ENCODE measurements around the gene MKI67. TPM values are rescaled to one million over a fixed set of nuclear protein-coding genes. Genes with fewer than 3 reads are reported as not detected.

MKI67 gene
- total RNA-seq, 1 donor from 2014 or later = 6.3 TPM

- Histone ChIP-seq H3K4me3 (ENCODE audit: low read length in 3 of 3) (no peak overlapping the region), H3K36me3 (ENCODE audit: control insufficient read depth in 3 of 3, insufficient read depth in 3 of 3, low read length in 3 of 3) (peaks cover 0 to 7% (median 2%) of the 10 kb centered on the region in 3 donors), H3K4me1 (ENCODE audit: control insufficient read depth in 3 of 3, insufficient read depth in 3 of 3, low read length in 3 of 3) (peaks cover 0 to 2% (median 0%) of the 10 kb centered on the region in 3 donors), H3K9me3 (ENCODE audit: control insufficient read depth in 3 of 3, low read length in 3 of 3) (no peaks in the 10 kb centered on the region), H3K27me3 (ENCODE audit: control insufficient read depth in 3 of 3, insufficient read depth in 3 of 3, low read length in 3 of 3) (no peaks in the 10 kb centered on the region), H3K9ac (ENCODE audit: low read depth in 1 of 3, low read length in 3 of 3) (no peak overlapping the region), H3K27ac (ENCODE audit: low read depth, low read length) (no peak overlapping the region)
These were observed 71.0 kb downstream of the MKI67 start for GRCh38 chr10:128055061-128055868.

GRCh38 chr10:128054163-128054970 is 71.9 kb downstream of the MKI67 start:
- Histone ChIP-seq H3K9ac (ENCODE audit: low read depth in 1 of 3, low read length in 3 of 3) (no peak overlapping the region), H3K27me3 (ENCODE audit: control insufficient read depth in 3 of 3, insufficient read depth in 3 of 3, low read length in 3 of 3) (peaks cover 0 to 3% (median 0%) of the 10 kb centered on the region in 3 donors), H3K27ac (ENCODE audit: low read depth, low read length) (no peak overlapping the region), H3K36me3 (ENCODE audit: control insufficient read depth in 3 of 3, insufficient read depth in 3 of 3, low read length in 3 of 3) (peaks cover 0 to 10% (median 2%) of the 10 kb centered on the region in 3 donors), H3K4me1 (ENCODE audit: control insufficient read depth in 3 of 3, insufficient read depth in 3 of 3, low read length in 3 of 3) (no peaks in the 10 kb centered on the region), H3K4me3 (ENCODE audit: low read length in 3 of 3) (no peak overlapping the region), H3K9me3 (ENCODE audit: control insufficient read depth in 3 of 3, low read length in 3 of 3) (no peaks in the 10 kb centered on the region)

- no peaks in the 10 kb centered on the region for H3K4me1 ChIP-seq (ENCODE audit: control insufficient read depth in 3 of 3, insufficient read depth in 3 of 3, low read length in 3 of 3)
- no peak overlapping the region for H3K9ac ChIP-seq (ENCODE audit: low read depth in 1 of 3, low read length in 3 of 3)
- peaks cover 0 to 3% (median 0%) of the 10 kb centered on the region in 3 donors for H3K27me3 ChIP-seq (ENCODE audit: control insufficient read depth in 3 of 3, insufficient read depth in 3 of 3, low read length in 3 of 3)
- H3K27ac ChIP-seq (ENCODE audit: low read depth, low read length) = no peak overlapping the region
- peaks cover 0 to 10% (median 2%) of the 10 kb centered on the region in 3 donors for H3K36me3 ChIP-seq (ENCODE audit: control insufficient read depth in 3 of 3, insufficient read depth in 3 of 3, low read length in 3 of 3)
- no peaks in the 10 kb centered on the region for H3K9me3 ChIP-seq (ENCODE audit: control insufficient read depth in 3 of 3, low read length in 3 of 3)
- H3K4me3 ChIP-seq (ENCODE audit: low read length in 3 of 3) = no peak overlapping the region
These were observed 72.9 kb downstream of the MKI67 start for GRCh38 chr10:128053356-128053755.

GRCh38 chr10:128052696-128053095 is 73.5 kb downstream of the MKI67 start:
- no peak overlapping the region for H3K27ac ChIP-seq (ENCODE audit: low read depth, low read length)
- peaks cover 0 to under 1% (median under 1%) of the 10 kb centered on the region in 3 donors for H3K4me1 ChIP-seq (ENCODE audit: control insufficient read depth in 3 of 3, insufficient read depth in 3 of 3, low read length in 3 of 3)
- no peak overlapping the region for H3K9ac ChIP-seq (ENCODE audit: low read depth in 1 of 3, low read length in 3 of 3)
- peaks cover 0 to 10% (median 2%) of the 10 kb centered on the region in 3 donors for H3K36me3 ChIP-seq (ENCODE audit: control insufficient read depth in 3 of 3, insufficient read depth in 3 of 3, low read length in 3 of 3)
- H3K27me3 ChIP-seq (ENCODE audit: control insufficient read depth in 3 of 3, insufficient read depth in 3 of 3, low read length in 3 of 3) = peaks cover 0 to 3% (median 0%) of the 10 kb centered on the region in 3 donors
- no peaks in the 10 kb centered on the region for H3K9me3 ChIP-seq (ENCODE audit: control insufficient read depth in 3 of 3, low read length in 3 of 3)
- no peak overlapping the region for H3K4me3 ChIP-seq (ENCODE audit: low read length in 3 of 3)

- H3K27ac ChIP-seq (ENCODE audit: low read depth, low read length) = no peak overlapping the region
These were observed 74.7 kb downstream of the MKI67 start for GRCh38 chr10:128051548-128051947.

GRCh38 chr10:128050936-128051335 is 75.3 kb downstream of the MKI67 start:
- peaks cover 0 to 3% (median 0%) of the 10 kb centered on the region in 3 donors for H3K27me3 ChIP-seq (ENCODE audit: control insufficient read depth in 3 of 3, insufficient read depth in 3 of 3, low read length in 3 of 3)
- no peaks in the 10 kb centered on the region for H3K9me3 ChIP-seq (ENCODE audit: control insufficient read depth in 3 of 3, low read length in 3 of 3)
- peaks cover 0 to 4% (median 3%) of the 10 kb centered on the region in 3 donors for H3K4me1 ChIP-seq (ENCODE audit: control insufficient read depth in 3 of 3, insufficient read depth in 3 of 3, low read length in 3 of 3)
- no peak overlapping the region for H3K4me3 ChIP-seq (ENCODE audit: low read length in 3 of 3)
- H3K36me3 ChIP-seq (ENCODE audit: control insufficient read depth in 3 of 3, insufficient read depth in 3 of 3, low read length in 3 of 3) = peaks cover 0 to 10% (median 0%) of the 10 kb centered on the region in 3 donors
- H3K27ac ChIP-seq (ENCODE audit: low read depth, low read length) = no peak overlapping the region
- no peak overlapping the region for H3K9ac ChIP-seq (ENCODE audit: low read depth in 1 of 3, low read length in 3 of 3)

More at GRCh38 chr10:128051548-128051947, 74.7 kb downstream of the MKI67 start:
- peaks cover 0 to 10% (median 2%) of the 10 kb centered on the region in 3 donors for H3K36me3 ChIP-seq (ENCODE audit: control insufficient read depth in 3 of 3, insufficient read depth in 3 of 3, low read length in 3 of 3)
- H3K9me3 ChIP-seq (ENCODE audit: control insufficient read depth in 3 of 3, low read length in 3 of 3) = no peaks in the 10 kb centered on the region
- H3K9ac ChIP-seq (ENCODE audit: low read depth in 1 of 3, low read length in 3 of 3) = no peak overlapping the region
- H3K4me1 ChIP-seq (ENCODE audit: control insufficient read depth in 3 of 3, insufficient read depth in 3 of 3, low read length in 3 of 3) = peaks cover 0 to 4% (median 3%) of the 10 kb centered on the region in 3 donors
- peaks cover 0 to 3% (median 0%) of the 10 kb centered on the region in 3 donors for H3K27me3 ChIP-seq (ENCODE audit: control insufficient read depth in 3 of 3, insufficient read depth in 3 of 3, low read length in 3 of 3)
- H3K4me3 ChIP-seq (ENCODE audit: low read length in 3 of 3) = no peak overlapping the region

- no peak overlapping the region for H3K4me3 ChIP-seq (ENCODE audit: low read length in 3 of 3)
- H3K4me1 ChIP-seq (ENCODE audit: control insufficient read depth in 3 of 3, insufficient read depth in 3 of 3, low read length in 3 of 3) = peaks cover 0 to 4% (median 3%) of the 10 kb centered on the region in 3 donors
- H3K9me3 ChIP-seq (ENCODE audit: control insufficient read depth in 3 of 3, low read length in 3 of 3) = no peaks in the 10 kb centered on the region
- H3K27ac ChIP-seq (ENCODE audit: low read depth, low read length) = no peak overlapping the region
- peaks cover 0 to 7% (median 0%) of the 10 kb centered on the region in 3 donors for H3K36me3 ChIP-seq (ENCODE audit: control insufficient read depth in 3 of 3, insufficient read depth in 3 of 3, low read length in 3 of 3)
- no peak overlapping the region for H3K9ac ChIP-seq (ENCODE audit: low read depth in 1 of 3, low read length in 3 of 3)
- H3K27me3 ChIP-seq (ENCODE audit: control insufficient read depth in 3 of 3, insufficient read depth in 3 of 3, low read length in 3 of 3) = peaks cover 0 to 3% (median 0%) of the 10 kb centered on the region in 3 donors
These were observed 76.1 kb downstream of the MKI67 start for GRCh38 chr10:128050121-128050516.

- H3K36me3 ChIP-seq (ENCODE audit: control insufficient read depth in 3 of 3, insufficient read depth in 3 of 3, low read length in 3 of 3) = peaks cover 0 to 3% (median 0%) of the 10 kb centered on the region in 3 donors
- peak overlapping the region in 1 of 3 donors; percentile 11 for H3K4me3 ChIP-seq (ENCODE audit: low read length in 3 of 3)
- H3K27ac ChIP-seq (ENCODE audit: low read depth, low read length) = peak overlapping the region; percentile 44
- H3K9ac ChIP-seq (ENCODE audit: low read depth in 1 of 3, low read length in 3 of 3) = peak overlapping the region in 1 of 3 donors; percentile 32
- peaks cover 0 to 4% (median 3%) of the 10 kb centered on the region in 3 donors for H3K4me1 ChIP-seq (ENCODE audit: control insufficient read depth in 3 of 3, insufficient read depth in 3 of 3, low read length in 3 of 3)
- no peaks in the 10 kb centered on the region for H3K9me3 ChIP-seq (ENCODE audit: control insufficient read depth in 3 of 3, low read length in 3 of 3)
- peaks cover 0 to 3% (median 0%) of the 10 kb centered on the region in 3 donors for H3K27me3 ChIP-seq (ENCODE audit: control insufficient read depth in 3 of 3, insufficient read depth in 3 of 3, low read length in 3 of 3)
These were observed 76.8 kb downstream of the MKI67 start for GRCh38 chr10:128049226-128050120.

GRCh38 chr10:128048819-128049210 is 77.4 kb downstream of the MKI67 start:
- Histone ChIP-seq H3K9me3 (ENCODE audit: control insufficient read depth in 3 of 3, low read length in 3 of 3) (no peaks in the 10 kb centered on the region), H3K36me3 (ENCODE audit: control insufficient read depth in 3 of 3, insufficient read depth in 3 of 3, low read length in 3 of 3) (peaks cover 0 to 3% (median 0%) of the 10 kb centered on the region in 3 donors), H3K4me1 (ENCODE audit: control insufficient read depth in 3 of 3, insufficient read depth in 3 of 3, low read length in 3 of 3) (peaks cover 0 to 4% (median 3%) of the 10 kb centered on the region in 3 donors), H3K4me3 (ENCODE audit: low read length in 3 of 3) (peak overlapping the region in 2 of 3 donors; percentile 40 to 46), H3K9ac (ENCODE audit: low read depth in 1 of 3, low read length in 3 of 3) (peak overlapping the region in 1 of 3 donors; percentile 32), H3K27me3 (ENCODE audit: control insufficient read depth in 3 of 3, insufficient read depth in 3 of 3, low read length in 3 of 3) (peaks cover 0 to 3% (median 0%) of the 10 kb centered on the region in 3 donors), H3K27ac (ENCODE audit: low read depth, low read length) (peak overlapping the region; percentile 44)
